ENCODE results near the gene ZNF219.

DNA sequence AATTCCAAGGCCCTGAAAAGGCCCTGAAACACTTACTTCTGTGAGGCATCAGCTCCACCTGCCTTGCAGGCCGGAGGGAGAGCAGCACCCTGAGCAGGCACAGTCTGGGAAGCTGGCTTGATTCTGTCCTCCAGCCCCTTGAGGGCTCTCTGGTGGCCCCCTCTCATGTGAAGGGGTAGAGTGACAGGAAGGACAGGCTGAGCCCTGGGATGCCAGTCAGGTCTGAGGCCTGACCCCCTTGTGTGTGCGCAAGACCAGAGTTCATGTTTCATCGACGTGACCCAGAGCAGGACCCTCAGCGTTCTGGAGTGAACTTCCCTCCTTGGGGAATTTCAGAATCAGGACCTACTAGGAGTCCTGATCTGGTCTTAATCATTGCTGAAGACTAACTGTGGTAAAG lies 39.6 kb downstream of the ZNF219 start:
- TF ChIP-seq, protein P1, sequence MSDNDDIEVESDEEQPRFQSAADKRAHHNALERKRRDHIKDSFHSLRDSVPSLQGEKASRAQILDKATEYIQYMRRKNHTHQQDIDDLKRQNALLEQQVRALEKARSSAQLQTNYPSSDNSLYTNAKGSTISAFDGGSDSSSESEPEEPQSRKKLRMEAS (CRISPR knock-in tag; IDR thresholded peaks at IDR 0.05) = no peak
- TF ChIP-seq, protein P2, sequence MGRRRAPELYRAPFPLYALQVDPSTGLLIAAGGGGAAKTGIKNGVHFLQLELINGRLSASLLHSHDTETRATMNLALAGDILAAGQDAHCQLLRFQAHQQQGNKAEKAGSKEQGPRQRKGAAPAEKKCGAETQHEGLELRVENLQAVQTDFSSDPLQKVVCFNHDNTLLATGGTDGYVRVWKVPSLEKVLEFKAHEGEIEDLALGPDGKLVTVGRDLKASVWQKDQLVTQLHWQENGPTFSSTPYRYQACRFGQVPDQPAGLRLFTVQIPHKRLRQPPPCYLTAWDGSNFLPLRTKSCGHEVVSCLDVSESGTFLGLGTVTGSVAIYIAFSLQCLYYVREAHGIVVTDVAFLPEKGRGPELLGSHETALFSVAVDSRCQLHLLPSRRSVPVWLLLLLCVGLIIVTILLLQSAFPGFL (CRISPR knock-in tag; IDR thresholded peaks at IDR 0.05; ENCODE audit: borderline replicate concordance) = no peak

Data from WTC11 (cell line).